Measurements from ENCODE around the gene CCM2L. TPM values are rescaled to one million over a fixed set of nuclear protein-coding genes. Genes with fewer than 3 reads are reported as not detected.

Gene CCM2L
- total and polyA plus RNA-seq, 2 donors (not counting 3 experiments of a cell fraction or from before 2014, with no cell fraction given), result 10.8 to 13.4 TPM

DNA sequence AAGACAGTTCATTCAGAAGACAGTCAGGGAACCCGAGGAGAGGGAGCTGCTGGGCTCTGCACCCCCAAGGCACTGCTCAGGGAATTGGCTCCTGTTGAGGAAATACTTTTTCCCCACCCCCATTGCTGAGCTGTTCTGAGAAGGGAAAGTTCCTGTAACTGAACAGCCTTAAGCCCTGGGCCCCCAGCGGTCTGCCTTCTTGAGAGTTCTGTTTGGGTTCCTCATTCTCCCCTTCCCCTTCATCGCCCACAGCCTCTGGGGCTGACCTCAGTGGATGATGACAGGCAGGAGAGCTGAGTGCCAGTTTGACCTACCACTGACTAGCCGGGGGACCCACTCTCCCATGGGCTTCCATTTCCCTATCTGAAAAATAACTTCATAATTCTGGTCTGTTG is 52.5 kb downstream of the CCM2L start:
- DNase-seq (ENCODE audit: low read depth, low spot score) (no peak), FAIRE-seq (no peak)
- dilution Hi-C loops (cut with MboI; ENCODE audit: extremely low pct_ligation_motif_present, low sequenced_read_pairs), result no loop called here
- no TSS peak for BruUV-seq (replicated peaks)
- Histone ChIP-seq H3K4me3 (replicated peaks in 1 of 3; ENCODE audit: insufficient read depth in 1 of 3, low read depth in 1 of 3, low read length in 3 of 3) (no peak overlapping the region), H3K9me3 (replicated peaks; ENCODE audit: control insufficient read depth, insufficient read depth, low read length) (no peaks in the 10 kb centered on the region), H3K27me3 (ENCODE audit: control insufficient read depth in 2 of 2, insufficient read depth in 2 of 2, low read length in 2 of 2) (peaks cover 3 to 12% of the 10 kb centered on the region in 2 experiments), H3K27ac (ENCODE audit: insufficient read depth, low read depth, low read length) (no peak overlapping the region), H3K9me1 (replicated peaks; ENCODE audit: control insufficient read depth, extremely low read depth, insufficient read depth, low read length) (no peaks in the 10 kb centered on the region), H3K9ac (replicated peaks; ENCODE audit: extremely low read depth, insufficient read depth, low read length) (no peak overlapping the region), H4K20me1 (replicated peaks; ENCODE audit: control insufficient read depth, extremely low read depth, insufficient read depth, low read length) (no peaks in the 10 kb centered on the region), H3K36me3 (ENCODE audit: control insufficient read depth in 2 of 2, extremely low read depth in 1 of 2, insufficient read depth in 2 of 2, low read length in 2 of 2) (no peaks in the 10 kb centered on the region), H3K4me1 (ENCODE audit: control insufficient read depth, extremely low read depth, insufficient read depth, low read length) (no peaks in the 10 kb centered on the region), H2AFZ (ENCODE audit: low read depth, low read length) (no peak overlapping the region), H3K4me2 (ENCODE audit: insufficient read depth, low read length) (no peak overlapping the region), H3K79me2 (ENCODE audit: control insufficient read depth, insufficient read depth, low read length) (no peaks in the 10 kb centered on the region)
- CTCF ChIA-PET, result no interaction called here
- POLR2A ChIA-PET, result no interaction called here
- TF ChIP-seq GATA2 (IDR thresholded peaks at IDR 0.05; ENCODE audit: insufficient read depth, insufficient read length, low read depth, low read length) (no peak), MYC (IDR thresholded peaks at IDR 0.05; ENCODE audit: low read depth, low read length) (no peak)
- intact Hi-C loops (cut with micrococcal nuclease), result no loop called here

DNA sequence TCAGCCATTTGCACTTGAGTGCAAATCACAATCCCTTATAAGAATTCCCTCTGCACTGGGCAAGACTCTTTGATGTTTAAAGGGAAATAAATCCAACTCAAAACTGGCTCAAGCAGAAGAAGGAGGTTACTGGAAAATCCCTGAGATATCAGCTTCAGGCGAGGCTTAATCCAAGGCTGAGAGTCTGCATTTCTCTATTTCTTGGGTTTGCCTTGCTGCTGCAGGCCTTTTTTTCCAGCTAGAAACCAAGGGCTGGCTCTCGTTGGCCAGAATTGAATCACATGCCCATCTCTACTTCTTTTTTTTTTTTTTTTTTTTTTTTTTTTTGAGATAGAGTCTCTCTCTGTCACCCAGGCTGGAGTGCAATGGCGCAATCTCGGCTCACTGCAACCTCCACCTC is 53.5 kb downstream of the CCM2L start:
- Histone ChIP-seq H2AFZ (ENCODE audit: low read depth, low read length) (no peak overlapping the region), H4K20me1 (replicated peaks; ENCODE audit: control insufficient read depth, extremely low read depth, insufficient read depth, low read length) (no peaks in the 10 kb centered on the region), H3K79me2 (ENCODE audit: control insufficient read depth, insufficient read depth, low read length) (no peaks in the 10 kb centered on the region), H3K4me3 (replicated peaks in 1 of 3; ENCODE audit: insufficient read depth in 1 of 3, low read depth in 1 of 3, low read length in 3 of 3) (no peak overlapping the region), H3K4me2 (ENCODE audit: insufficient read depth, low read length) (no peak overlapping the region), H3K27ac (ENCODE audit: insufficient read depth, low read depth, low read length) (no peak overlapping the region), H3K9me3 (replicated peaks; ENCODE audit: control insufficient read depth, insufficient read depth, low read length) (no peaks in the 10 kb centered on the region), H3K27me3 (ENCODE audit: control insufficient read depth in 2 of 2, insufficient read depth in 2 of 2, low read length in 2 of 2) (peaks cover 1 to 12% of the 10 kb centered on the region in 2 experiments), H3K9ac (replicated peaks; ENCODE audit: extremely low read depth, insufficient read depth, low read length) (no peak overlapping the region), H3K4me1 (ENCODE audit: control insufficient read depth, extremely low read depth, insufficient read depth, low read length) (no peaks in the 10 kb centered on the region), H3K9me1 (replicated peaks; ENCODE audit: control insufficient read depth, extremely low read depth, insufficient read depth, low read length) (no peaks in the 10 kb centered on the region), H3K36me3 (ENCODE audit: control insufficient read depth in 2 of 2, extremely low read depth in 1 of 2, insufficient read depth in 2 of 2, low read length in 2 of 2) (no peaks in the 10 kb centered on the region)
- no TSS peak for BruUV-seq (replicated peaks)
- POLR2A ChIA-PET, result no interaction called here
- CTCF ChIA-PET, result no interaction called here
- dilution Hi-C loops (cut with MboI; ENCODE audit: extremely low pct_ligation_motif_present, low sequenced_read_pairs) (no loop called here), intact Hi-C loops (cut with micrococcal nuclease) (no loop called here)
- no peak for TF ChIP-seq FOS (IDR thresholded peaks at IDR 0.05; ENCODE audit: borderline replicate concordance, insufficient read depth, low read length)
- no peak for TF ChIP-seq MYC (IDR thresholded peaks at IDR 0.05; ENCODE audit: low read depth, low read length)
- TF ChIP-seq POLR2A (IDR thresholded peaks at IDR 0.05; ENCODE audit: low read depth, low read length), result no peak
- TF ChIP-seq, protein P1, sequence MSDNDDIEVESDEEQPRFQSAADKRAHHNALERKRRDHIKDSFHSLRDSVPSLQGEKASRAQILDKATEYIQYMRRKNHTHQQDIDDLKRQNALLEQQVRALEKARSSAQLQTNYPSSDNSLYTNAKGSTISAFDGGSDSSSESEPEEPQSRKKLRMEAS (IDR thresholded peaks at IDR 0.05; ENCODE audit: insufficient read depth, insufficient read length), result no peak
- no peak for TF ChIP-seq GATA2 (IDR thresholded peaks at IDR 0.05; ENCODE audit: insufficient read depth, insufficient read length, low read depth, low read length)
- TF ChIP-seq, protein P2, sequence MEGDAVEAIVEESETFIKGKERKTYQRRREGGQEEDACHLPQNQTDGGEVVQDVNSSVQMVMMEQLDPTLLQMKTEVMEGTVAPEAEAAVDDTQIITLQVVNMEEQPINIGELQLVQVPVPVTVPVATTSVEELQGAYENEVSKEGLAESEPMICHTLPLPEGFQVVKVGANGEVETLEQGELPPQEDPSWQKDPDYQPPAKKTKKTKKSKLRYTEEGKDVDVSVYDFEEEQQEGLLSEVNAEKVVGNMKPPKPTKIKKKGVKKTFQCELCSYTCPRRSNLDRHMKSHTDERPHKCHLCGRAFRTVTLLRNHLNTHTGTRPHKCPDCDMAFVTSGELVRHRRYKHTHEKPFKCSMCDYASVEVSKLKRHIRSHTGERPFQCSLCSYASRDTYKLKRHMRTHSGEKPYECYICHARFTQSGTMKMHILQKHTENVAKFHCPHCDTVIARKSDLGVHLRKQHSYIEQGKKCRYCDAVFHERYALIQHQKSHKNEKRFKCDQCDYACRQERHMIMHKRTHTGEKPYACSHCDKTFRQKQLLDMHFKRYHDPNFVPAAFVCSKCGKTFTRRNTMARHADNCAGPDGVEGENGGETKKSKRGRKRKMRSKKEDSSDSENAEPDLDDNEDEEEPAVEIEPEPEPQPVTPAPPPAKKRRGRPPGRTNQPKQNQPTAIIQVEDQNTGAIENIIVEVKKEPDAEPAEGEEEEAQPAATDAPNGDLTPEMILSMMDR (IDR thresholded peaks at IDR 0.05; ENCODE audit: extremely low read depth in 1 of 2, insufficient read depth in 1 of 2, low read depth in 1 of 2, low read length in 2 of 2), result no peak
- TF ChIP-seq EZH2 (IDR thresholded peaks at IDR 0.05; ENCODE audit: borderline replicate concordance, low read depth, low read length, severe bottlenecking), result no peak
- no peak for TF ChIP-seq JUN (IDR thresholded peaks at IDR 0.05; ENCODE audit: borderline replicate concordance, insufficient read depth, insufficient read length, low read depth)
- TF ChIP-seq POLR2AphosphoS5 (IDR thresholded peaks at IDR 0.05; ENCODE audit: insufficient read depth, low read depth, low read length), result no peak
- FAIRE-seq (no peak), DNase-seq (ENCODE audit: low read depth, low spot score) (no peak)

All from endothelial cell of umbilical vein (primary cell).